RPMI7951 (cell line): ENCODE measurements around the gene GATA5. TPM values are rescaled to one million over a fixed set of nuclear protein-coding genes. Genes with fewer than 3 reads are reported as not detected.
"Not testable (repeated sequence)": the region's sequence is repeated elsewhere in the genome, so short reads cannot be mapped to it uniquely, and the experiment has no call there.

Source experiments
- DNase-seq: peaks from one replicate; pipeline ENCODE4 v3.0.0-alpha.2; 2012; ENCODE audit warnings: low read depth
- total RNA-seq: library from RNA; depleted of rRNA; stranded (reverse); fragments of >200 nt; shearing (Covaris generic); gene quantifications from 2 replicates; pipeline ENCODE4 v1.2.3, GENCODE V29; 2014

GATA5 gene
- total RNA-seq, 1 experiment from 2014 or later, result not detected

DNA sequence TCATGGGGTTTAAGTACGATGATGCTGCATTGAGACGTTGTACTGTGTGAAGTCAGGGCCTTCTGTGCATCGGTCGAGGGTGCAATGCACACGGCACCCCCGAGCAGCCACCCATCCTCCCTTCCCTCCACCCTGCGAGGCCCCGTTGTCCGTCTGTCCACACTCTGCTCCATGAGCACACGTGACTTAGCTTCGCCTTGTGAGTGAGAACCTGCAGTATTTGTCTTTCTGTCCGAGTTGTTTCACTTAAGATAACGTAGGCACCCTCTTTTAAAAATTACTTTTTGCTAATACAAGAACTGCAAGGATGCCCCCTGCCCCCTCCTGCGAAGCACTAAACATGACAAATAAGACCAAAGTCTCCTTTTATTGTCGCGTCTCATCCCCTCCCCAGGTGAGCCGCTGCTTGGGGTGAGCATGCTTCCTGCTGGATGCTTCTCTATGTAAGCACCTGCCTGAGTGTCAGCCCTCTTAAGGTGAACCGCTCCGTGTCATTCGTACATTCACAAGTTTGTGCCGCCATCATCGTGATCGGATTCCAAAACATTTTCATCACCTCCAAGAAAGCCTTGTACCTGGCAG is 44.8 kb downstream of the GATA5 start:
- no peak for DNase-seq

DNA sequence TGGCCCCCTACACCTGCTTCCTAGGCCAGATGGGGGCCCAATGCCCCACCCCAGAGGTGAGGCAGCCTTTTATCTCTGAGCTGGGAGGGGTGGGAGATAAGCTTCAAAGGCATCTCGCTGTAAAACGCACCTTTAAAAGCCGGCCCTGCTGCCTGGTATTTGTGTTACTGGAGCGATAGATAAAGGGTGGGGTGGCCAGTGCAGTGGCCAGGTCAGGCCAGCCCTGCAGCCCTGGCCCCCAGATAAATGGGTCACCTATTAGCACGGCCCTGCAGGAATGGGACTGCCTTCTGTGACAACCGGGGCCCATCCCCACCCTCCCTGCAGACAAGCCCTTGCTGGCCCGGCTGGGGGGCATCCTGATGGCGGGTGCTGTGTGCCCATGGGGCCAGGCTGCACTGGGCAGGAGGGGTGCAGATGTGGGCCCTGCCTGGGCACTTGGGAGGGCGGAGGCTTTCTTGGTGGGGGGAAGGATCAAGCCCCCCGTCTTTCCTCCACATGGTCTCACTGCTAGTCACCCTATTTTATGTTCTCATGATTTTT is 45.4 kb downstream of the GATA5 start:
- no peak for DNase-seq

- no peak for DNase-seq
Measured at GRCh38 chr20:62429455-62430310, 46.1 kb downstream of the GATA5 start.

DNA sequence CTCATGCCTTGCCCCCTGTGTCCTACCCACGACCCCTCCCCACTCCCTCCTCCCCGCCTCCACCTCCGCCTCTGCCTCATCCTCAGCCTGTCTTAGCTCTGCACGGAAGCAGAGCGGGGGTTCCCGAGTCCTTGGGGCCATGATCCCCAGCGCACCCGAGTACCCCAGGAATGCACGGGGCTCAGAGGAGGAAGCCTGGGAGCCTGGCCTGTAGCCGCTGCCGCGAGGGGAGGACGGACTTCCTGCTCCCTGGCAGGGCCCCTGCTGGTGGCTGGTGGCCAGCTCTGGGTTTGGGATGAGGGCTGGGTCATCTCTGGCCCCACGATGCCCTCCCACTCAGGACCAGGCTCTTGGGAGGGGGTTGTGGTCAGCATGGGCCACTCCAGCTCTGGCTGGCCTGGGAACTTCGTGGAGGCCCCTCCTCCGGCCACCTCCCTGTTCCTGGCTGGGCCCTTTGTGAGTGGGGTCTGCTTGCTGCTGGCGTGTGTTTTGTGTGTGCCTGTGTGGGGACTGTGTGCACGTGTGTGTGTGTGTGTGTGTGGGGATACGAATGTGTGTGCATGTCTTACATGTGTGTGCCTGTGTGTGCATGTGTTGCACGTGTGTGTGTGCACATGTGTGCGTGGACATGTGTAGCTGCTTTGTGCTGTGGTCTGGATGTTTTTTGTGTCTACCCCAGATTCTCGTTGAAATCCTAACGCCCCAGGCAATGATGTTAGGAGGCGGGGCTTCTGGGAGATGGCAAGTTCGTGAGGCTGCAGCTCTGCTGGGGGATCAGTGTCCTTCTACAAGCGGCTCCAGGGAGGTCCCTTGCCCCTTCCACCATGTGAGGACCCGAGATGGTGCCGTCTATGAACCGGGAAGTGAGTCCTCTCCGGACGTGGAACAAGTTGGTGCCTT is 47.1 kb downstream of the GATA5 start:
- DNase-seq, result no peak

DNA sequence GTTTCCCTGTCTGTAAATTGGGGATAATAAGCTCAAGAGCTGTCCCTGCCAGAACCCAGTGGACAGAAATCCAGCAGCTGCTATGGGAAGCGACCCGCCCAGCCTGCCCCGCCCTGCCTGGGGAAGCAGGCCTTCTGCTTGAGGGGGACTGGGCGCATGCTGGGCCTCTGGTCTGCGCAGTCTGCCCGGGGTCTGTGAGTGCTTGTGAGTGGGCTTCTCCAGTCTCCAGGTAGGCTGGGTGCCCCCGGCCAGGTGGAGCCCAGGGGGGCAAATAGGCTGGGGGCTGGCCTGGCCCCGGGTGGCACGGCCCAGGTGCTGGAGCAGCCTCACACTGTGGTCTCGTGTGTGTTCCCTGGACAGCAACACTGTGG is 47.8 kb downstream of the GATA5 start:
- no peak for DNase-seq

- no peak for DNase-seq
Measured at GRCh38 chr20:62427172-62428001, 48.4 kb downstream of the GATA5 start, which contains the start of gene RBBP8NL. TSS of gene RBBP8NL (minus strand) at chr20:62427539. CDS start at chr20:62419647, 7,892 bp downstream.

- no peak for DNase-seq
Measured at GRCh38 chr20:62426699-62427131, 49.1 kb downstream of the GATA5 start.

GRCh38 chr20:62426059-62426348 is 49.8 kb downstream of the GATA5 start:
- not testable (repeated sequence) for DNase-seq

- DNase-seq, result no peak
Measured at GRCh38 chr20:62425281-62426058, 50.3 kb downstream of the GATA5 start.

DNA sequence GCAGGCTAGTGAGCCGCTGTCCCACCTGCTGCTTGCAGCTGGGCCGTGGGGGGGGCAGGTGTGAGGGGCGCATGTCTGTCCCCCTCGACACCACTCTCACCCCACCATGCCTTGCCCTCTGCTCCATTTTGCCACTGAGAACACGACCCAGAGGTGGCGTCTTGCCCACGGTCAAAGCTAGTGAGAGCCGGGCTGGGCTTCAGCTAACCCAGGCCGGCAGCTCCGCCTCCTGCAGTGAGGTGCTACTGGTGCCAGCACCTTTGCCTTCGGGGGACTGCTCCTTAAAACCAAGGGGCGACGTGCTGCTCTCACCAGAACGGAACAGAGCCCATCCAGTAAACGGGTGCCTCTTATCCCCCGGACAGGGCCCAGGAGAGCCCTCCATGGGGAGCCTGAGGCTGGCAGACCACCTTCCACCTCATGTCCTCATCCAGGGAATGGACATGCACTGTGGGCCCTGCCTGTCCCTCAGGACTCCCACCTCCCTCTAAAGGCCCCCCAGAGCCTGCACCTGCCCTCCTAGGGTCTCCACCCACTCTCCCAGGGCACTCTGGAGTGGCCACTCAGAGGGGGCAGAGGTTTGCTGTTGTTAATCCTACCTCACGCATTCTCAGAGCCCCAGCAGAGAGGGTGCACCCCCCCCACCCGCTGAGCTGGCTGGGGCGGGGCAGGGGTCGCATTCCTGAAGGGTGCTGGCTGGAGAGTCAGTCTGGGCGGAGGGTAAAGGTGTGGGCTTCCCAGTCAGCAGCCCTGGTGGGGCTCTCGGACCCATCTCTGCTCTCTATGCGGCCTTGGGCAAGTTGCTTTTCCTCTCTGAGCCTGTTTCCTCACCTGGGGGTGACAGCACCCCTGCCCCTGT is 51.3 kb downstream of the GATA5 start:
- no peak for DNase-seq

GRCh38 chr20:62423326-62423706 is 52.5 kb downstream of the GATA5 start:
- no peak for DNase-seq

DNA sequence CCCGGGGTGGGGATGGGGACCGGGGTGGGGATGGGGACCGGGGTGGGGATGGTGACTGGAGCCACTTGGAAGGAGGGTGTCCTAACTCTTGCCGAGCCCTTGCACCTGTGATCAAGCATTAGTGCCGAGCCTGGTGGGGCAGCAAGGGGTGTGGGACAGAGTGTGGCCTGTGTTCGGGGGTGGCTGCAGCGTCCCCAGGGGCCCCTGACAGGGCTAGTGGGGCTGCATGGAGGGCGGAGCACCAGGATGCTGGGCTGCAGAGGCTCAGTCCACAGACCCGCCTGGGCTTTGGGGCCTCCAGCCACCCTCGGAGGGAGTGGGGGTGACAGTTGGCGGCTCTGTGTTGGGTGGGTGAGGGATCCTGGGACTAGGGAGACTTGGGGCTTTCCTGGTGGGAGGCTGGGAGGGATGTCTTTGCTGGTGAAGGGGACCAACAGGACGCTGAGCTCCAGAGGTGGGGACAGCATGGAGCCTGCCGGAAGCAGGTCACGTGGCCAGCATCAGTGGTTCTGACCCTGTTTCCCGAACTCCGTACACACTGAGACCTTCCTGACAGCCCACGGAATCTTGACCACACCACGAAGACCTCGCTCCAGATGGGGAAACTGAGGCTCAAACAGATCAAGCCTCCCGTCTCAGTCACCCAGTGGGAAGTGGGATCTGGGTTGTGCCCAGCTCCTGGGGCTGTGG is 53.0 kb downstream of the GATA5 start:
- DNase-seq, result no peak

DNA sequence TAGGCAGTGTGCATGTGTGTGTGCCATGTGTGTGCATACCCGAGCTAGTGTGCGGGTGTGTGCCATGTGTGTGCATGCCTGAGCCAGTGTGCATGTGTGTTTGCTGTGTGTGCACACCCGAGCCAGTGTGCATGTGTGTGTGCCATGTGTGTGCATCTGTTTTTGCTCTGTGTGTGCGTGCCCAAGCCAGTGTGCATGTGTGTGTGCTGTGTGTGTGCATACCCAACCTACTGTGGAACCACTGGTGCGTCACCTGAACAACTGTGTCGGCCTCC is 54.1 kb downstream of the GATA5 start:
- no peak for DNase-seq

- no peak for DNase-seq
Measured at GRCh38 chr20:62420846-62421715, 54.7 kb downstream of the GATA5 start.

DNA sequence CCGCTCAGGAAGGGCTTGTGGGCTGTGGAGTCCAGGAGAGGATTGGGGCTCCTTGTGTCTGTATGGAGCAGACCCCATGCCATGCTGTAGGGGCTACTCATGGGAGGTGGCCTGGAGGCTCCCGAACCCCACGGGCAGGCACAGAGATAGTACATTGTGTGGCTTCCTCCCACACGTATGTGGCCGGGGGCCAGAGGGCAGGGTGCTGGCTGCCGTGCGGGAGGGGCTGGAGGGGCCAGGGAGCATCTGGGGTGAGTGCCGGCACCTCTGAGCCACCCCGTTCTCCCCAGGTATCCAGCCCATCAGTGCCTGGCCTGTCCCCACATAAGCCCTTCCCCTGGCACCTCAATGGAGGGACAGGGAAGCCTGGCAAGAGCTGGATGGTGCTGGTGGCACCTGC is 56.0 kb downstream of the GATA5 start:
- no peak for DNase-seq

- no peak for DNase-seq
Measured at GRCh38 chr20:62418709-62419487, 56.9 kb downstream of the GATA5 start.

GRCh38 chr20:62417981-62418708 is 57.6 kb downstream of the GATA5 start:
- no peak for DNase-seq
